ENCODE data around the gene NPPB.

Gene NPPB

GRCh38 chr1:11856698-11857097 is 2.0 kb downstream of the NPPB start:
- DNase-seq: no peak

- no peak for DNase-seq
These were observed 3.3 kb downstream of the NPPB start for GRCh38 chr1:11855430-11855829.

GRCh38 chr1:11854519-11854918 is 4.2 kb downstream of the NPPB start:
- DNase-seq: no peak

GRCh38 chr1:11851180-11851579 is 7.6 kb downstream of the NPPB start:
- DNase-seq: no peak

- no peak for DNase-seq
These were observed 8.6 kb downstream of the NPPB start for GRCh38 chr1:11850156-11850555.

GRCh38 chr1:11848373-11848700 is 10.4 kb downstream of the NPPB start:
- no peak for DNase-seq

- no peak for DNase-seq
These were observed 10.9 kb downstream of the NPPB start, which contains the start of gene NPPA for GRCh38 chr1:11847667-11848372. TSS of gene NPPA (minus strand) at chr1:11847783. CDS start at chr1:11847684, 99 bp downstream.

GRCh38 chr1:11845641-11846335 is 13.0 kb downstream of the NPPB start:
- no peak for DNase-seq

- DNase-seq: no peak
These were observed 16.3 kb downstream of the NPPB start for GRCh38 chr1:11842154-11843041.

GRCh38 chr1:11841245-11842153 is 17.2 kb downstream of the NPPB start:
- no peak for DNase-seq

- no peak for DNase-seq
These were observed 18.7 kb downstream of the NPPB start for GRCh38 chr1:11839727-11840705.

GRCh38 chr1:11838349-11839272 is 20.1 kb downstream of the NPPB start:
- no peak for DNase-seq

GRCh38 chr1:11837767-11838348 is 20.9 kb downstream of the NPPB start:
- DNase-seq: no peak

- DNase-seq: no peak
These were observed 21.6 kb downstream of the NPPB start for GRCh38 chr1:11836955-11837766.

GRCh38 chr1:11835441-11836225 is 23.1 kb downstream of the NPPB start:
- DNase-seq: no peak

- DNase-seq: no peak
These were observed 24.8 kb downstream of the NPPB start for GRCh38 chr1:11833900-11834299.

GRCh38 chr1:11833497-11833896 is 25.2 kb downstream of the NPPB start:
- DNase-seq: no peak

Measured in GOT3 (cell line).